Measurements from ENCODE around the gene CCNL1.

The CCNL1 gene

GRCh38 chr3:157099326-157100095 is 60.4 kb downstream of the CCNL1 start:
- no peak overlapping the region for H3K4me3 Mint-ChIP-seq
- ATAC-seq: no peak
- H3K36me3 Mint-ChIP-seq: no peaks in the 10 kb centered on the region
- H3K27me3 Mint-ChIP-seq: no peaks in the 10 kb centered on the region
- peak overlapping the region; percentile 73 for H3K27ac Mint-ChIP-seq
- H3K4me1 Mint-ChIP-seq: peaks cover 23% of the 10 kb centered on the region
- H3K9me3 Mint-ChIP-seq: no peaks in the 10 kb centered on the region

- Mint-ChIP-seq H3K4me3 (no peak overlapping the region), H3K36me3 (no peaks in the 10 kb centered on the region), H3K27ac (peak overlapping the region; percentile 73), H3K9me3 (no peaks in the 10 kb centered on the region), H3K27me3 (no peaks in the 10 kb centered on the region), H3K4me1 (peaks cover 16% of the 10 kb centered on the region)
- ATAC-seq: no peak
These were observed 61.1 kb downstream of the CCNL1 start for GRCh38 chr3:157098823-157099185.

DNA sequence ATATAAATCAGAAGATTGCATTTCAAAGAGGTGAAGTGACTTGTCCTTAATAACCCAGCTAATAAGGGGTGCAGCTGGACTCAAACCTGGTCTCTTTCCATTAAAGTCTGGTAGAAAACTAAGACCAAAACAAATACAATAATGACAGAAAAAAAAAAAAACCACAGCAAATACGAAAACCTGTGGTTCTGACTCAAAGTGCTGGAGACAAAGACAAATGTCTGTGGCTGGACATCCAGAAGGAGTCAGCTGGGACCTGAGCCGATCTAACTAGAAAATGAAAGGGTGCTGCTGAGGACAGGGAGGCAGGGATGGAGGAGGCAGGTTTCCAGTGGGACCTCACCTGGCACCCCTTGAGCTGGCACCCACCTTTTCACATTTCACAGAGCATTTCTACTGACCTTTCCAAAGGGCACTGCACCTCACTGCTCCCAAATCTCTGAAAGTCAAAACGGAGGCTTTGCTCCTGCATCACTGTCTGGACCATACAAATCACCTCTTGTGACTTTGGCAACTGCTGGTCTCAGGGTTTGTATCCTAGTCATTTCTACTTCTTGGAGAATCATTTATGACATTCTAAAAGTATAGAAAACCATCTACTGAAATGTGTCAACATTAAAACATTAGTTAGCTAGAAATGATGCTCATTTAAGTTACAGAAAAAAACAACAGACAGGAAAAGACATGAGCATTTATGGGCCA is 61.7 kb downstream of the CCNL1 start:
- Mint-ChIP-seq H3K4me1 (peaks cover 11% of the 10 kb centered on the region), H3K27me3 (no peaks in the 10 kb centered on the region), H3K27ac (peak overlapping the region; percentile 73), H3K9me3 (no peaks in the 10 kb centered on the region), H3K36me3 (no peaks in the 10 kb centered on the region), H3K4me3 (no peak overlapping the region)
- no peak for ATAC-seq

All from stimulated activated memory B cell treated with anti-CD40 and anti-IgM and Interleukin-4, amounts not matched to agents 10 μg/mL and 1 μg/mL and 100 μg/mL, for 72 hours (primary cell).